GM21825 (cell line): Measurements from ENCODE around the gene NCAN.
"Not testable (repeated sequence)": the region's sequence is repeated elsewhere in the genome, so short reads cannot be mapped to it uniquely, and the experiment has no call there.

ENCODE experiments used
- ATAC-seq: cut with Tn5 transposase; IDR thresholded peaks from one replicate; pipeline ENCODE4 v1.9.1; 2021; ENCODE audit warnings: mild to moderate bottlenecking, moderate library complexity; ENCODE audit not compliant: unreplicated experiment

The NCAN gene

GRCh38 chr19:19211499-19212420 is at the start of gene NCAN:
Gene NCAN, plus strand, starts transcription at chr19:19211958. Its CDS starts 4,996 bp downstream, at chr19:19216954.
- ATAC-seq, result no peak

- no peak for ATAC-seq
Measured at GRCh38 chr19:19162495-19162894, 49.3 kb upstream of the NCAN start.

- ATAC-seq, result no peak
Measured at GRCh38 chr19:19165396-19165795, 46.4 kb upstream of the NCAN start.

GRCh38 chr19:19167612-19168011 is 44.1 kb upstream of the NCAN start:
- no peak for ATAC-seq

- ATAC-seq, result no peak
Measured at GRCh38 chr19:19169236-19170052, 42.3 kb upstream of the NCAN start.

- peak; percentile 78 for ATAC-seq
Measured at GRCh38 chr19:19170053-19170872, 41.5 kb upstream of the NCAN start, which contains the start of gene MEF2B. Gene MEF2B, minus strand, starts transcription at chr19:19170263. Its CDS starts 19,528 bp downstream, at chr19:19150735.

DNA sequence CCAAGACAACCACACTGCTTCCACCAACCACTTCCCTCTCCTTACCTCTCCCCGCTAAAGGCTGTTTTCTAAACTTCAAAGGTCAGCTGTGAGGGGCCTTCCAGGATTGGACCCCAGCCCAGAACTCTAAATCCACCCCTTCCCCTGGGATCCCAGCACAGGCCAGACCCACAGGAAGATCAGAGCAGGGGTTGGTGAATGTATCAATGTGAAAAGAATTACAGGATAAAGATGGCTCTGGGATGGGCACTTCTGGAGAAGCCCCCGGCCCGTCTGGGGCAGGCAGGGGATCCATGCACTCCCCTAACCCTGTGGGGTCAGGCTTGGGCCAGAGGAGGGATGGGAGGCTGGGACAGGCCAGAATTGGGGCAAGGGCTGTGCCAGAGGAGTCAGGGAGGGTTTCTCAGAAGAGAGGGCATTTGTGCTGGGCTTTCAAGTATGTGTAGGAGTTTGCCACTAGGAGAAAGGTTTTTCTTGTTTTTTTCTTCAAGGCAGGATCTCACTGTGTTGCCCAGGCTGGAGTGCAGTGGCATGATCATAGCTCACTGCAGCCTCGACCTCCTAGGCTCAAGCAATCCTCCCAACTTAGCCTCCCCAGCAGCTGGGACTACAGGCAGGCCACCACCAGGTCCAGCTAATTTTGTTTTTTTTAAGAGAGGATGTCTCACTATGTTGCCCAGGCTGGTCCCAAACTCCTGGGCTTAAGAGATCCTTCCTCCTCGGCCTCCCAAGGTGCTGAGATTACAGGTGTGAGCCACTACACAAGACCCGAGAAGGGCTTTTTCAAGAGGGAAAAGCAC is 40.7 kb upstream of the NCAN start:
- no peak for ATAC-seq

GRCh38 chr19:19171821-19172532 is 39.8 kb upstream of the NCAN start:
- no peak for ATAC-seq

DNA sequence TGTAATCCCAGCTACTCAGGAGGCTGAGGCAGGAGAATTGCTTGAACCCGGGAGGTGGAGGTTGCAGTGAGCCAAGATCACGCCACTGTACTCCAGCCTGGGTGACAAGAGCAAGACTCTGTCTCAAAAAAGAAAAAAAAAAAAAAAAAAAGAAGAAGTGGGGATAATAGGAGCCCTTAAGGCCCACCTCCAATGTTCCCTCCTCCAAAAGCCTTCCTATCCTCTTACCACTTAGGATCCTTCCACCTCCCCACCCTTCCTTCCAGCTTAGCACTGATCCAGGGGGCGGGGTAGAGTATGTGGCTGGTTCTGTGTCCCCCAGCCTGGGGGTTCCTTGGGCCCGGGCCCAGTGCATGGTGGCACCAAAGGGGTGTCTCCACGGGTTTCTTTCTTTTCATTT is 38.5 kb upstream of the NCAN start:
- ATAC-seq, result not testable (repeated sequence)

DNA sequence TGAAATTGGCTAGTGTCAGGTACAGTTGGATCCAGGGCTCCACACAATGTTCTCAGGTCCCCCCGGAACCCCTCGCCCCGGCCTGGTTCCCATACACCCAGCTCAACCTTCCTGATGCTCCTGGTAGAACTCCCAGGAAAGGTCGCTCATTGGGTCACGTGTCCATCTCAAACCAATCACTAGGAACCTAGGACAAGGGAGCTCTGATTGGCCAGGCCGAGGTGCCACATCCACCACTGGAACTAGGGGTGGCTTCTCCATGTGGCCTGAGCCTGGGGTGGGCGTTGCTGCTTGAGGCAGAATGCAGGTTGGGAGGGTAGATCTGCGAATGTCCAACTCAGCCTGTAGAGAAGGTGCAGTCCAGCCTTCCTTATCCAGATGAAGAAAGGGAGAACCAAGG is 34.8 kb upstream of the NCAN start:
- no peak for ATAC-seq

DNA sequence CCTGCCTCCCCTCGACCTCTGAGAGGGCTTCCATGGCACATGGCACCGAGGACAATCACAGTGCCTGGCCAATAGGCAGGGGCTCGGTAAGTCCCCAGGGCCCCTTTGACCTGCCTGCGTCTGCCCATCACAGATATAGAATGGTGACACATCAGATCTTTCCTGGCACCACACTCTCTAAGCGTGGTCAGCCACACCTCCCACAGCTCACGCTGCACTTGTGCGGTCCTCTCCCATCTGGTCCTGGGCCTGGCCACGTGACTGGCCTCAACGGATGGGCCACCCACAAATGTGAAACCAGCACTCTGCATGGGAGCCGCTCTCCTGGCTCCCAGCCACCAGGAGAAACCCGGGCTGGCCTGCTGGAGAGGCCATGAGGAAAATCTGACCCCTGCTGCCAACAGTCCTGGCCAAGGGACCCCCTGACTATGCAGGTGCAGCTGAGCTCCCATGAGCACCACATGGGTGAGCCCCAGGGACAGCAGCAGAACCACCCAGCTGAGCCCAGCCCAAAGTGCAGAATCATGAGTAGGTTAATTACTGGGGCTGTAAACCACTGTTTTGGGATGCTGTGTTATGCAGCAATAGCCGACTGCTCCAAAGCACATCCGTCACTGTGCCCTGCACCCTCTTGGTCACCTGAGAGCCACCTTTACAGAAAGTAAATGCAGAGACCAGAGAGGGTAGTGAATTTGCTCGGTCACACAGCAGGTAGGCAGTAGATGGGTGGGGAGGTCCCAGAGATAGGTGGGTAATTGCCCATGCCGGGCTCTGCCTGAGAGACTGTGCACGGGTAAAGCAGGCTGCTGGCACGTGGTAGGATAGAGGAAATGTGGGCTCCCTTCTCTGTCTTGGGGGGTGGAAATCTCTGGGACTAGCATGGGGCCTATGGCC is 32.0 kb upstream of the NCAN start:
- no peak for ATAC-seq

DNA sequence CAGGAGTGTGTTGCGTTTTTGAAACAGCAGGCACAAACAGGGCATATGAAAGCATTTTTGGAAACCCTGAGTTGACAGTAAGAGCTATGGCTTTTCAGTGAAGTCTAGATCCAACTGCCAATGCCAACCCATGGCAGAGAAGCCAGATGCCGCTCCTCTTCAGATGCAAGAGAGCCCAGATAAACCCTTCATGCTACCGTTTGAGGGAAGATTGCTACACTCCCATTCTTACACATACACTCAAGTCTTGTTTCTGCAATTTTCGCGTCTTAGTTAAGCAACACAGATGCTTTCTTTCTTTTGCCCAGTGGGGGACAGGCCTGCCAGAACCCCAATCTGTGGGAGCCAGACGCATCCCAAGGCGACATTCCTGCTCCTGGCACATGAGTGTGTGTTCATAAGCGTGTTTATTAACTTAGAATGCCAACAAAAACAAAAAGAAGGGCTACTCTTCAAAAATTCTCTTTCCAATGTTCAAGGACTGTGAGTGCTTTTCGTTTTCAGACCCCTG is 30.2 kb upstream of the NCAN start:
- no peak for ATAC-seq

DNA sequence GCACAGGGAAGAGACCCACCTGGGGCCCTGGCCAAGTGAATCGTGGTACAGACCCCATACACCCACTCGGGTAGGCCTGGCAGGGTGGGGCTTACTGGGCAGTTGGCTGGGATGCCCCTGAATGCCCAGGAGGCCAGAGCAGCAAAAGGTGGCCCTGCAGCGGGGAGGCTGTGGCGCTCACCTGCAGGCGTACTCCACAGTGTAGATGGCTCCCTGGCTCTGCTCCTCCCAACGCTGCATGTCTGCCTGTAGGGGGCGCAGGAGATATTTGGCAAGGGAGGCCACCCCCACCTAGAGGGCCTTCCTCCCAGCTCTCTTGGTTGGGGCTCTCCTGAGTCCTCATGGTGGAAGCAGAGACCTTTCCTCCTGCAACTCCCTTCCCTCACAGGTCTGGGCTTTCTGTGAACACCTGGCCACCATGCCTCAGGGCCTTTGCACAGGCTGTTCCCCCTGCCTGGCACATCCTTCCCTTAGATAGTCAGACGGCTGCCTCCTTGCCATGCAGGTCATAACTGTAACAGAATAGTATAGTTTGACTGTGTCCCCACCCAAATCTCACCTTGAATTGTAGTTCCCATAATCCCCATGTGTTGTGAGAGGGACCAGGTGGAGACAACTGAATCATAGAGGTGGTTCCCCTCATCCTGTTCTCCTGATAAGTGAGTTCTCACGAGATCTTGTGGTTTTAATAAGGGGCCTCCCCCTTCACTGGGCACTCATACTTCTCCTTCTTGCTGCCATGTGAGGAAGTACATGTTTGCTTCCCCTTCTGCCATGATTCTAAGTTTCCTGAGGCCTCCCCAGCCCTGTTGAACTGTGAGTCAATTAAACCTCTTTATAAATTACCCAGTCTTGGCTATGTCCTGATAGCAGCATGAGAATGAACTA is 25.7 kb upstream of the NCAN start:
- ATAC-seq, result no peak

DNA sequence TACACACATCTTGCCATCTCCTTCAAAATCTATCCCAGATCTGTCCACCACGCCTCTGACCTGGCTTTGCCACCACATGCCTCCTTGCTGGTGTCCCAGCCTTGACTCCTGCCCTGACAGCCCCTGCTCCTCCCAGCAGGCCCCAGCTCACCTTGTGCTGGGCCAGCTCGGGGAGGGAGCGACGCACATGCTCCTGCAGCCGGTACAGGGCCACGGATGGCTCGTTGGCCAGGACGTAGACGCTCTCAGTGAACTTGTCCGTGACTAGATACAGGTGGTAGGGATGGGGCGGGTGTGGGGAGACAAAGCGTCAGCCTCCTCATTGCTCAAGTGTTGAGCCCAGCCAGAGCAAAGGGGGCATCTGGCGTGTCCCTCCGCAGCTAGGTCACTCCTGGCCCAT is 25.0 kb upstream of the NCAN start:
- no peak for ATAC-seq

DNA sequence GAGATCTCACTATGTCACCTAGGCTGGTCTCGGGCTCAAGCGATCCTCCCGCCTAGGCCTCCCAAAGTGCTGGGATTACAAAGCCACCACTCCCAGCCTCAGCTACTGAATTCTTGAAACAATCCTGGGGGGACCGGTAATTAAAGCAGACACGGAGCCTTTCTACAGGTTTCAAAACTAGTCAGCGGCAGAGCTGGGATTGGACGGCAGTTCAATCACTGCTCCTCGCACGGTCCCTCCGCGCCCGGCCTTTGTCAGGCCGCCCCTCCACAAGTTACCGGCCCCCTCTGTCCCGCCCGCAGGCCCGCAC is 20.0 kb upstream of the NCAN start:
- ATAC-seq, result no peak

- ATAC-seq, result peak; percentile 67
Measured at GRCh38 chr19:19192078-19192882, 19.5 kb upstream of the NCAN start, which contains the start of the genes BORCS8 and RFXANK. Gene BORCS8, minus strand, starts transcription at chr19:19192152. Its CDS starts 35 bp downstream, at chr19:19192117. Gene RFXANK, plus strand, starts transcription at chr19:19192258. Its CDS starts 1,689 bp downstream, at chr19:19193947.
